ENCODE measurements around the gene COP1.

GRCh38 chr1:175969231-175969630 lies 237.9 kb downstream of the COP1 start:
- TF ChIP-seq CREB5 (CRISPR knock-in tag; IDR thresholded peaks at IDR 0.05; ENCODE audit: low read depth) (no peak), RARB (CRISPR knock-in tag; IDR thresholded peaks at IDR 0.05) (no peak)

Data from SK-N-SH treated with all-trans-retinoic acid at 6 μM for 48 hours (cell line).